Lower lobe of right lung (tissue), 2 donors: ENCODE measurements around the gene ARHGAP4. TPM values are rescaled to one million over a fixed set of nuclear protein-coding genes. Genes with fewer than 3 reads are reported as not detected.

Source experiments
- ATAC-seq, 2 donors: fragments of 200-7000 bp; cut with Tn5 transposase; one replicate each; pipeline ENCODE4 v1.9.1; 2020 to 2022; ENCODE audit warnings: mild to moderate bottlenecking in 2 of 2, moderate library complexity in 2 of 2
- DNase-seq: peaks from one replicate; pipeline ENCODE4 v3.0.0-alpha.2; 2020
- H3K27ac ChIP-seq: fragments of 200-600 bp; one replicate; pipeline ENCODE4 v1.8.0; 2022
- H3K27me3 ChIP-seq: fragments of 200-600 bp; one replicate; pipeline ENCODE4 v1.8.0; 2022; ENCODE audit warnings: low read depth
- H3K36me3 ChIP-seq: fragments of 200-600 bp; one replicate; pipeline ENCODE4 v1.8.0; 2022; ENCODE audit warnings: mild to moderate bottlenecking
- H3K4me1 ChIP-seq: fragments of 200-600 bp; one replicate; pipeline ENCODE4 v1.8.0; 2022
- H3K4me3 ChIP-seq: fragments of 200-600 bp; one replicate; pipeline ENCODE4 v1.8.0; 2022; ENCODE audit warnings: mild to moderate bottlenecking
- H3K9me3 ChIP-seq: fragments of 200-600 bp; one replicate; pipeline ENCODE4 v1.8.0; 2022
- CTCF ChIP-seq: fragments of 200-600 bp; IDR thresholded peaks from one replicate; pipeline ENCODE4 v1.8.0; 2022; ENCODE audit warnings: antibody characterized with exemption, mild to moderate bottlenecking
- intact Hi-C: fragments of 100-400 bp; cut with DNase I; formaldehyde crosslinking; loops from one replicate; pipeline ENCODE4 v1.11.0; 2022
- total RNA-seq: library from RNA; stranded (reverse); fragmentation: NEBNext Ultra II Directional; extraction: Animal tissue kit (Norgen Biotek cat#: 25700); gene quantifications from one replicate; pipeline ENCODE4 v1.2.1, GENCODE V29; 2021
- donor health status: DM: no; HTN: yes; CAD: no; lungs with severe emphysema.

The ARHGAP4 gene
- total RNA-seq, 1 donor from 2014 or later = 70.7 TPM

GRCh38 chrX:153903991-153904957 is 21.8 kb downstream of the ARHGAP4 start, which contains the start of gene AVPR2:
Gene AVPR2, plus strand, starts transcription at chrX:153904673. Its CDS starts 473 bp downstream, at chrX:153905146.
- no peaks in the 10 kb centered on the region for H3K27me3 ChIP-seq
- H3K27ac ChIP-seq = peak within 1 kb of the TSS; percentile 18
- H3K4me1 ChIP-seq = peaks cover 13% of the 10 kb centered on the region
- ATAC-seq (peak; percentile 13 to 15), DNase-seq (no peak)
- intact Hi-C loops = no loop called here
- H3K36me3 ChIP-seq = no peaks in the 10 kb centered on the region
- H3K4me3 ChIP-seq = peak within 1 kb of the TSS; percentile 31
- no peaks in the 10 kb centered on the region for H3K9me3 ChIP-seq
- TF ChIP-seq CTCF = no peak

GRCh38 chrX:153903238-153903980 is 22.7 kb downstream of the ARHGAP4 start:
- Histone ChIP-seq H3K4me3 (no peak overlapping the region), H3K9me3 (no peaks in the 10 kb centered on the region), H3K36me3 (no peaks in the 10 kb centered on the region), H3K27ac (peak overlapping the region; percentile 18), H3K27me3 (no peaks in the 10 kb centered on the region), H3K4me1 (peaks cover 13% of the 10 kb centered on the region)
- ATAC-seq (peak; percentile 25 to 45), DNase-seq (no peak)
- no peak for TF ChIP-seq CTCF
- intact Hi-C loops = no loop called here

- Histone ChIP-seq H3K4me1 (peaks cover 13% of the 10 kb centered on the region), H3K9me3 (no peaks in the 10 kb centered on the region), H3K36me3 (no peaks in the 10 kb centered on the region), H3K27me3 (no peaks in the 10 kb centered on the region), H3K27ac (no peak overlapping the region), H3K4me3 (no peak overlapping the region)
- peak in 1 of 2 donors; percentile 4 for ATAC-seq
- no peak for TF ChIP-seq CTCF
- no peak for DNase-seq
- intact Hi-C loops = no loop called here
These were observed 23.7 kb downstream of the ARHGAP4 start for GRCh38 chrX:153902385-153902784.

- Histone ChIP-seq H3K27ac (no peak overlapping the region), H3K4me3 (no peak overlapping the region), H3K36me3 (no peaks in the 10 kb centered on the region), H3K9me3 (no peaks in the 10 kb centered on the region), H3K27me3 (no peaks in the 10 kb centered on the region), H3K4me1 (peaks cover 13% of the 10 kb centered on the region)
- DNase-seq (no peak), ATAC-seq (no peak)
- TF ChIP-seq CTCF = no peak
- intact Hi-C loops = no loop called here
These were observed 24.3 kb downstream of the ARHGAP4 start for GRCh38 chrX:153901753-153902140.

- H3K27ac ChIP-seq = no peak overlapping the region
- ATAC-seq (peak; percentile 62 to 73), DNase-seq (peak; percentile 72)
These were observed 25.0 kb downstream of the ARHGAP4 start for GRCh38 chrX:153900831-153901752.

More at GRCh38 chrX:153900831-153901752, 25.0 kb downstream of the ARHGAP4 start:
- intact Hi-C loops = no loop called here
- Histone ChIP-seq H3K27me3 (no peaks in the 10 kb centered on the region), H3K9me3 (no peaks in the 10 kb centered on the region), H3K4me3 (no peak overlapping the region), H3K4me1 (peaks cover 13% of the 10 kb centered on the region), H3K36me3 (no peaks in the 10 kb centered on the region)
- TF ChIP-seq CTCF = no peak
